ENCODE results near the gene LACC1.

LACC1 gene

GRCh38 chr13:43894438-43894837, 14.7 kb downstream of the LACC1 start:
- DNase-seq = no peak

- no peak for DNase-seq
Measured at GRCh38 chr13:43895940-43896339, 16.2 kb downstream of the LACC1 start.

- no peak for DNase-seq
Measured at GRCh38 chr13:43905435-43906031, 25.8 kb downstream of the LACC1 start.

GRCh38 chr13:43908156-43909126, 28.7 kb downstream of the LACC1 start:
- DNase-seq = no peak

GRCh38 chr13:43910856-43911255, 31.2 kb downstream of the LACC1 start:
- no peak for DNase-seq

- no peak for DNase-seq
Measured at GRCh38 chr13:43911278-43911677, 31.6 kb downstream of the LACC1 start.

GRCh38 chr13:43911871-43912270, 32.2 kb downstream of the LACC1 start:
- no peak for DNase-seq

- DNase-seq = no peak
Measured at GRCh38 chr13:43915451-43915850, 35.7 kb downstream of the LACC1 start.

- DNase-seq = no peak
Measured at GRCh38 chr13:43916828-43917227, 37.1 kb downstream of the LACC1 start.

- no peak for DNase-seq
Measured at GRCh38 chr13:43918636-43919035, 38.9 kb downstream of the LACC1 start.

GRCh38 chr13:43920965-43921674, 41.4 kb downstream of the LACC1 start:
- no peak for DNase-seq

- DNase-seq = no peak
Measured at GRCh38 chr13:43924549-43925245, 45.0 kb downstream of the LACC1 start.

- DNase-seq = no peak
Measured at GRCh38 chr13:43929947-43930346, 50.2 kb downstream of the LACC1 start.

GRCh38 chr13:43933378-43933777, 53.7 kb downstream of the LACC1 start:
- DNase-seq = no peak

GRCh38 chr13:43934273-43934672, 54.6 kb downstream of the LACC1 start:
- DNase-seq = no peak

- no peak for DNase-seq
Measured at GRCh38 chr13:43935878-43936277, 56.2 kb downstream of the LACC1 start.

GRCh38 chr13:43936647-43937046, 56.9 kb downstream of the LACC1 start:
- no peak for DNase-seq

GRCh38 chr13:43937839-43938238, 58.1 kb downstream of the LACC1 start:
- DNase-seq = no peak

- DNase-seq = no peak
Measured at GRCh38 chr13:43938449-43938848, 58.7 kb downstream of the LACC1 start.

GRCh38 chr13:43939086-43939485, 59.4 kb downstream of the LACC1 start:
- no peak for DNase-seq

GRCh38 chr13:43942286-43942685, 62.6 kb downstream of the LACC1 start:
- no peak for DNase-seq
